ENCODE results near the gene NAT8.
"Not testable (repeated sequence)": the region's sequence is repeated elsewhere in the genome, so short reads cannot be mapped to it uniquely, and the experiment has no call there.

NAT8 gene

DNA sequence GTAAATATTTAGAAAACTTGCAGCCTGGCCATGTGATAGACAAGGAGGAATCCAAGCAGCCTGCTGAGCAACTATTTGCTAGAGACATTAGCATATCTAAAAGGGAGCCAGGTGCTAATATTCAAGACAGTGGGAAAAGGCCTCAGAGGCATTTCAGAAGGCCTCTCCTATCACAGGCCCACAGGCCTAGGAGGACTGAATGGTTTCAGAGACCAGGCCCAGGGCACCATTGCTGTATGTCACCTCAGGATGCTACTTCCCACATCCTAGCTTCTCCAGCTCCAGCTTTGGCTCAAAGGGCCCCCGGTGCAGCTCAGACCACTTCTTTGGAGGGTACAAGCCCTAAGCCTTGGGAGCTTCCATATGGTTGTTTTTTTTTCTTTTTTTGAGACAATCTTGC, 3.8 kb downstream of the NAT8 start:
- DNase-seq (ENCODE audit: low spot score), result no peak
- FAIRE-seq, result no peak

DNA sequence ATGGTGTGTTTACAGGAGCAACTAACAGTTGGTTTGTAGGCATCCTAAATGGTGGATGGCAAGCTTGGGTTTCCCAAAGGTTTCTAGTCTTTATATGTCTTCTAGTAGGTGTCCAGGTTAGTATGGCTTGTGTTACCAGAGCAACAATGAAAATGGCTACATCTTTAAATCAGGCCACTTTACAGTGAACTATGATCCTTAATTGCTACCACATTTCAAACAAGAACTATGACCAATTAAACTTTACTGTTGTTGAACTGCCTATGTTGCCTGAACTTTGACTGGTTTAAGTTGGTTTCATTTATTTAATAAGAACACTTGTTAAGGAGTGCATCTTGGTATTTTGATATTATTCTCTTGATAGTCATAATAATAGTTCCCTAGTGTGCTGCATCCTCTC, 5.2 kb downstream of the NAT8 start:
- not testable (repeated sequence) for FAIRE-seq; DNase-seq (ENCODE audit: low spot score)

DNA sequence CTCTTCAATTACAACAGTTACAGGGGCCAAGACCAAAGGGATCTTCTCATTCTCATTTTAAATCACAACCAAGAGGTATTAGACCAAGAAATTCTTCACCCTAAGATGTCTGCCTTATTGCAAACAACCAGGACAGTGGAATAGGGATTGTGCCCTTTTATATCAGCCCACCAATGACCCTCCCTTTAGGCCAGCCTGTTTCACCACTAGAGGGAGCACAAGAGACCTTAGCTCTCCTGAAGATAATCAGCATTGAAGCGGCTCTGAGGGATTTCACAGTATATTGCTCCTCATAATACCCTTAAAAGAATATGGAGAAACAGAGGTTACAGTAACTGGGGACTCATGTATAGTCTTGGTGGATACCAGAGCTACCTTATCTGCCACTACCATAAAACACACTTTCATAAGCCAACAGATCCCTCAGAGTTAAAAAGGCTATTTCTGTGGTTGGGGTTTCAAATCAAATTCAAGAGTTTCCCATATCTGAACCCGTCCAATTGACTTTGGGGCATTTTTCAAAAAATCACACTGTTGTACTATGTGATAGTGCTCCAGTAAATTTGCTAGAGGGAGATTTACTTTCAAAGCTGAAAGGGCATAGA, 11.5 kb downstream of the NAT8 start:
- DNase-seq (ENCODE audit: low spot score); FAIRE-seq: not testable (repeated sequence)

DNA sequence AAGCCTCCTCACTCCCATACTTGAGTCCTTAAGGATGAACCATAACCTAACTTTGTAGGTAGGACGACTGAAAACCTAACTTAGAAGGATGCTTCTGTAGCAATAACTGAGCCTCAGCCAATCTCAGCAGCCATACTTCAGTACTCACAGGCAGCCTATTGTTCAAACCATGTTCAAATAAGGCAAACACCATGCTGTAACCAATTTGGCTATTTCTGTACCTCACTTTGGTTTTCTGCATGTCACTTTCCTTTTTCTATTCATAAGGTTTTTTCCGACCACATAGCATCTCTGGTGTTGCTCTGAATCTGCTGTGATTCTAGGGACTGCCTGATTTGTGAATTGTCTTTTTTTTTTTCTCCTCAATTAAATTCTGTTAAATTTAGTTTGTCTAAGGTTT, 13.7 kb downstream of the NAT8 start:
- DNase-seq (ENCODE audit: low spot score); FAIRE-seq: not testable (repeated sequence)

DNA sequence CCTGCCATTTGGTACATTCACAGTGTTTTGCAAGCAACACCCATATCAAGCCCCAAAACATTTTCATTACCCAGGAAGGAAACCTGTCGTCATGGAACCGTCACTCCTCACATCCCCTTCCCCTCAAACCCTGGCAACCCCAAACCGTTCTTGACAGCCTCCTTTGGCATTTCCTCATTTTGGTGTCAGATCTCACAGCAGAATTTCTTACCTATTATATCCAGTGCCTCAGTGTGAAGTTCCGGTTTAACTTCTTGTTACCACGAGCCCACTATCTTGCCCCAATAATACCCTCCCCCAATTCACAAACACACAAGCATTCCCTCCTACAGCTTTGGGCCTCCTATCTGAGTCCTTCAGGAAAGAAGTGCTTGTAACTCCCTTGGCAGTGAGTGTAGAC, 16.0 kb downstream of the NAT8 start:
- not testable (repeated sequence) for DNase-seq (ENCODE audit: low spot score); FAIRE-seq

DNA sequence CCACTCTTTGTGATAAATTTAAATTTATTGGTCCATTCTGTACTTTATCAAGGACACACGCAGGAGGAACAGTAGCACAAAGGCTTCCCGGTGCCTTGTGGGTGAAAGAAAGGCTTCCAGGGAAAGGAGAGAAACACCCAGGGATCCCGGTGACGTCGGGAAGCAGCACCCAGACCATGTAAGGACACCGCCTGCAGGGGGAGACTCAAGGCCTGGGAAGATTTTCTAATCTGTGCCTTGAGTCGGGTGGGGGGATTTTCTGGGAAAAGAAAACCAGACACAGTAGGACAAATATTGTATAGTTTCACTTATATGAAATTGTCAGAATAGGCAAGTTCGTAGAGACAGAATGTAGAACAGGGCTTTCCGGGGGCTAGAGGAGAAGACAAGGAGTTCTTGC, 17.6 kb downstream of the NAT8 start:
- not testable (repeated sequence) for FAIRE-seq; DNase-seq (ENCODE audit: low spot score)

DNA sequence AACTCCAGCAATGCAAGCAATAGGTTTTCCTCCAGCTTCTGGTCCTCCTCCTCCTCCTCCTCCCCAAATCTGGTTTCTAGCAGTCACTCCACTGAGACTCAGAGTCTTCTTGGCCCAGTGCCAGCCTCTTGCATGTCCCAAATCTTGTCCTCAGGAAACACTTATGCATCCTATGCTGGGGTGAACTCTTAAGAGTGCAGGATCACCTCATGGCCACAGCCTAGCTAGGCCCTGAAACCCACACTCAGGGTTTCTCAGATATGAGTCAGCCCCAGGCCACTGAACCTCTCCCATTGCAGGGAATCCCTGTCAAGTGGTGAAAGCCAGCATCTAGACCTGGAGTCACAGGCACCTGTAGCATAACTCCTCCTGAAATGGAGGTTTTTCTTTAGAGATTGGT, 18.2 kb downstream of the NAT8 start:
- not testable (repeated sequence) for FAIRE-seq

DNA sequence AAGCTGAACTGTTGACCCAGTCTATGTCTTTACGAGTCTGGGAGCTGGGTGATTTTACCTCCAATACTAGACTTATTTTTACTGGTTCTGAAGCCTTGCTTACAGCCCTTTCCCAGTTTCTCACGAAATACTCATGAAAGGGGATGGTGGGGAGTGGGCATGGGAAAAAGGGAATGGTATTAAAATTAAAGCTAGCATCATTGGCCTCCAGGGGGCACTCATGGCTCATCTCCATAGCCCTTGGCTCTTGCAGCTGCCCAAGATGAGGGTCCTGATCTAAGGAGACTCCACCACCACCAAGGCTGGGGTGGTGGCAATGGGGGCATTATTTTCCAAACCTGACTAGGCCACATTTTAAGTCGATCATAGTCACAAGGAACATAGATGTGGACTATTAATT, 22.3 kb downstream of the NAT8 start:
- not testable (repeated sequence) for DNase-seq (ENCODE audit: low spot score)

More for the DNA sequence above, 18.2 kb downstream of the NAT8 start:
- DNase-seq (ENCODE audit: low spot score), result not testable (repeated sequence)

DNA sequence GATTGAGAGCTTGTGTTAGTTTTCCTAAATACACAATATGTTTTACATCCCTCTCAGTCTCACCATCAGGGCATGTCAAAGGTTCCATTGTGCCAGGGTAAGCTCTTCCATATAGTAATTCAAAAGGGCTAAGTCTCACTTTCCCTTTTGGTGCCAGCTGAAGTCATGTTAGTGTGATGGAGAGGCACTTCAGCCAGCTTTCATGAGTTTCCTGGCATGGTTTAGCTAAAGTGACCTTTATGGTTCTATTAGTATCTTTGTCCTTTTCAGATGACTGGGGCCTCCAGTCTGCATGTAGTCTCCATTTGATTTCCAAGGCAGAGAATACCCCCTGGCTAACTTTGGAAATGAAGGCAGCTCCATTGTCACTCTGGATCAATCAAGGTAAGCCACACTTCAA, 27.2 kb downstream of the NAT8 start:
- no peak for FAIRE-seq

More for the DNA sequence above, 22.3 kb downstream of the NAT8 start:
- FAIRE-seq, result not testable (repeated sequence)

DNA sequence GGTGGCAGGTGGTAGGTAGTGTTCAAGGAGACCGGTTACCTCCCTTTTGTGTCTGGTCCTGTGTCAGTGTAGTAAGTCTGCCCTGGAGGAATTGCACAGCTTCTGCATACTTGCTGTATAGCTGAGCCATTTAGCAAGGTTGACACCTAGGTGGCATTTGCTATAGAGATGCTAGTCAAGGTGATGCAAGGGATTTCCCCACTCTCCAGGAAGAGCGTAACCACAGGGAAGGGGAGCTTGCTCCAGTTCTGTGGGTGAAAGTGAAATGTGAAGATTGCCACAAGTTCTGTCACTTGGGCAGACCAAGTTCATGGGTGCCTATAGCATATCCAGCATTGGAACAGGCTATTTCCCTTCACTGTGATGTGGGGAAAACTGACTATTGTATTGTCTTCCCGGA, 28.1 kb downstream of the NAT8 start:
- FAIRE-seq, result no peak
- DNase-seq (ENCODE audit: low spot score), result no peak

More for the DNA sequence above, 27.2 kb downstream of the NAT8 start:
- DNase-seq (ENCODE audit: low spot score), result no peak

DNA sequence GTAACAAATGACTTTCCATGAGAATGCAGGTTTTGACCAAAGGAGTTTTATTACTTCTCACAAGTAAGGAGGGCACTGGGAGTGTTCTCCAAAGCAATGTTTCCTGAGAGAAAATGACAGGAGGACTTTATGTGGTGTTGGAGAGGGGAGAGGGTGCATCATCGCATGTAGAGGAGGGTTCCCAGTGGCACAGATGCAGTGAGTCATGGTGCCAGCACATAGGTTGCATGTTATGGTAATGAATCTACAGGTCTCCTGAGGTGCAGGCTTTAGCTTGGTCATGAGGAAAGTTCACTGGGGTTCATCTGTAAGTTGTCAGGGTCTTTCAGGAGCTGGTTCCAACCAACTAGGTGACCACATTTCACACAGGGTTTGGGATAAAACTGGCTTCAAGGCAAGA, 30.4 kb downstream of the NAT8 start:
- FAIRE-seq, result no peak
- no peak for DNase-seq (ENCODE audit: low spot score)

DNA sequence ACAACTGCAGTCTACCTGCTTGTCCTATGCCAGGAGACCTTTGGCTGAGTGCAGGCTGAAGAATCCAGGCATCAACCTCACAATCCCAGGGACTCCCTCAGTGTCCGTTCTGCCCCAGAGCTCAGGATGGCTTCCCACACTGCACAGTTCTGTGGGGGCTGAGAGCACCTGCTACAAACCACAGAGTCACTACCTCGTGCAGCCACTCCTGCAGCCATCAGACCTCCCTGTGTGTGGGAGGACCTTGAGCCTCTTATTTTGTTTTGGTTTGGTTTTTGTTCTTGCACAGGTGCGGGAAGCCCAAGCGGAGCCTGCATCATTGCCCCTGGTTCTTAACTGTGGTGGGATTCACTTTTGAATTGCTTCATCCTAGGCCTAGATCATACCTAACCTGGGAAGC, 31.0 kb downstream of the NAT8 start:
- FAIRE-seq, result no peak
- DNase-seq (ENCODE audit: low spot score), result no peak

DNA sequence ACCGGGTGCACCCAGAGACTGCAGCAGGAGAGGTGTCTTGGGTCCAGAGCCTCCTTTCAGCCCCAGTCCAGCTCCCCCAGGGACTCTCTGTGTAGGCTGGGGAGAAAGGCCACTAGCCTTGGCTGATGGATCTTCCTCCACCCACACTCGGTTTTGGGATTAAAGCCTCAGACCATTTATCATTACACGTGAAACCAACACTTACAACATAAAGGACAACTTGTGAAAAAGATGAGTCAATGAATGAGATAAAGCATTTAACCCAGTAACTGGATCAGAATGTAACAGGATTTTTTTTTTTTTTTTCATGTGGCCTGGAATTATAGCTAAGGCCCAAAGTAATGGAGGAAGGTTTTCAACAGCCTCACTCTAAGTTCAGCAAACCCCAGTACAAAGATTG, 32.1 kb downstream of the NAT8 start:
- no peak for DNase-seq (ENCODE audit: low spot score)
- FAIRE-seq, result no peak

DNA sequence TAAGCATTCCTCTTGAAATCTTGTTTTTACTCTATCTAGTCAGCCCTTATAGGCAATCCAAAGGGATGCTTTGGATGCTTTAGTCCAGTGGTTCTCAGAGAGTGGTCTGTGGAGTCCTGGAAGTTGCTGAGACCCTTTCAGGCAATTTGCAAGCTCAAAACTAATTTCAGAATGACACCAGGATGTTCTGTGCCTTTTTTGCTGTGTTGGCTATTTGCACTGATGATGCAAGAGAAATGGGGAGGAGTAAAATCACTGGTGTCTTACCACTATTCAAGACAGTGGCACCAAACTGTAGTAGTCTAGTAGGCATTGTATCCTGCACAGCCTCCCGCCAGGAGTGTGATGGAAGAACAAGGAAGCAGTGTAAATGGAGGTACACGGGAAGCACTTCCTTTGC, 37.6 kb downstream of the NAT8 start:
- not testable (repeated sequence) for FAIRE-seq; DNase-seq (ENCODE audit: low spot score)

DNA sequence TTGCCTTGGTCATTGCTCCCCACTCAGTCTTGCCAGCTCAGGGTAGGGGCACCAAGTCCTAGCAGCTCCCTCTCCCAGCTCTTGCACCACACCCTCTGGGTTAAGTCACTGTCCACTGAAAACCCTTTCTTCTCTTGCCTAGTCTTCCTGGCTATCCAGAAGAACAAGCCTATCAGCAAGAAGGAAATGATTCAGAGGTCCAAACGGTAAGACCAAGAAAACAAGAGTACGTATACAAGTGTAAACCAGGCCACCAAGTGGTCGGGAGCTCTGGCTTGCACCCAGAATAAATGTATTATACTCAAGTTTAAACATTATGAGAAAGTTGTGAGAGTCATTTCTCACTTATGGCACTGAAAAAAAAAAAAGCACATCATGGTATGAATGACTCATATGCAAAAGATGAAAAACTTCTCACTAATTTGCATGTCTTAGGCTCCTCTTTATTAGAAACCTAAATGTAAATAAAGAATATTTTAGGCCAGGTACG, 39.1 kb downstream of the NAT8 start:
- FAIRE-seq; DNase-seq (ENCODE audit: low spot score): not testable (repeated sequence)

DNA sequence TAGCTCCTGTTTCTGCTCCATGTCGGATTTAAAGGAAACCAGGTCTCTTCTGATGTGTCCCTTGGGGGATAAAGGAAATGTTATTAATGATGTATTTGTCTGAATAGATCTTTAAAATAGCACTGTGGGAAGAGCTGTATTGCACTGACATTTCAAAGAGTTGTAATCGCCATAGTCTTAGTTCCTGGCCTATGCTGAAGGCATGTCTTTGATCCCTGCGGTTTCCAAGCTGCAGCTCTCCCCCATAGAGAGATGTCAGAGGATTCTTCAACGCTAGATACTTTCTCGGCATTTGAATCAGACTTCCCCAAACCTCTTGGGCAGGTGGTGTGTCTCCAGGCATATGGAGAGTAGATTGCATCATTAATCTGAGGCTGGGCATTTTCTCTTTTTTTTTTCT, 40.4 kb downstream of the NAT8 start:
- no peak for DNase-seq (ENCODE audit: low spot score)
- FAIRE-seq, result no peak

DNA sequence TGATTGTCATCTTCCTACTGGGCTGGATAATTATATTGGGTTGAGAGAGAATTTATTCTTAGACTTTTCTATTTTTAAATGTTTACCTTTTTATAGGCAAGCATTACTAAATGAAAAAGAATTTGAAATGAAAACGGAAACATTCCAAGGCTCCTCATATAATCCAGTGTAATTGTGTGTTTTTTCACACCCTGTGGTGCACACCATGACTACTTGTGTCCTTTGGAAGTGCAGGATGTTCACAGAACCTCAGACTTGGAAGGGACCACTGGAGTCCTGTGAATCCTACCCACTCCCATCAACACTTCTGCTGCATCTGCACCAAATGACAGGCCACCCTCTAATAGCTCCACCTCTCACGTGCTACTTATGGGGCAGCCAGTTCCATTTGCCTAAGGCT, 48.0 kb downstream of the NAT8 start:
- FAIRE-seq (no peak), DNase-seq (ENCODE audit: low spot score) (no peak)

DNA sequence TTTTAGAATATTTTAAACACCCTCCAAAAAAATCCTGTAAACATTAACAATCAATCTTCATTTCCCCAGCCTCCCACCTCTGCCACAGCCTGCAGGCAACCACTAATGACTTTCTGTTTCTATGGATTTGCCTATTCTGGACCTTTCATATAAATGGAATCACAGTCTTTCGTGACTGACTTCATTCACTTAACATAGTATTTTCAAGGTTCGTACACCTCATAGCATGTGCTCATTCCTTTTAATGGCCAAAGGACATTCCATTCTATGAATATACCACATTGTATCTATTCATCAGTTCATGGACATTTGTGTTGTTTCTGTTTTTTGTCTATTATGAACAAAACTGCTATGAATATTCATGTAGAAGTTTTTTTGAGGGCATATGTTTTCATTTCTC, 48.5 kb downstream of the NAT8 start:
- FAIRE-seq, result no peak
- no peak for DNase-seq (ENCODE audit: low spot score)
